ENCODE results near the gene SSNA1. TPM values are rescaled to one million over a fixed set of nuclear protein-coding genes. Genes with fewer than 3 reads are reported as not detected.
A peak's percentile ranks its signal among the peaks of the same experiment; 100 is the strongest.

The SSNA1 gene
- total RNA-seq, 1 donor, result 58.7 TPM

DNA sequence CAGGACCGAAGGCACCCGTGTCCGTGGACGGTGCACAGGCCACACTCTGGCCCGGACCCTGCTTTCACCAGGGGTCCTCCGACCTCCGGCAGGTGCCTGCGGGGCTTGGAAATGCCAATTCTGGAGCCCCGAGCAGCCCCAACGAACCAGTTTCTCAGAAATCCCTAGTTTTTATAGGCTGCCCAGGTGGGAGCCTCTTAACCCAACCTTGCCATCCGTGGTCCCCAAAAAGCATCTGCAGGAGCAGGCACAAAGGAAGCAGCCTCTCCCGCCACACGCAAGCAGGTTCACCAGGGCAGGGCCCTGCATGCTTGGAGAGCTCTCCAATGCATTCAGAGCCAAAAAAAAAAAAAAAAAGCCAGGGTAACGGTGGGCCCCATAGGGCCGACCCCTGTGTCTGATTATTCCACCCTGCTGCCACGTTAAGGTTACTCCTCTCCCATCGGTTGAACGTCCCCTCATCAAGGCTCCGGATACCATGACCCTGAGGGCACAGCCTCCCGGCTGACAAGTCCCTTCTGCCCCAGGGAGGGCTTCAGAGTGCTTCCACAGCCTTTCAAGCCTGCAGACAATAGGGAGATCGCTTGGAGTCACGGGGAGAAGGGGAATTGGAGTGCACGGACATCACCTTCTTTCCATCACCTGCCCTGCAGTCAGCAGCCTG is 12.9 kb downstream of the SSNA1 start:
- TF ChIP-seq, protein P1, sequence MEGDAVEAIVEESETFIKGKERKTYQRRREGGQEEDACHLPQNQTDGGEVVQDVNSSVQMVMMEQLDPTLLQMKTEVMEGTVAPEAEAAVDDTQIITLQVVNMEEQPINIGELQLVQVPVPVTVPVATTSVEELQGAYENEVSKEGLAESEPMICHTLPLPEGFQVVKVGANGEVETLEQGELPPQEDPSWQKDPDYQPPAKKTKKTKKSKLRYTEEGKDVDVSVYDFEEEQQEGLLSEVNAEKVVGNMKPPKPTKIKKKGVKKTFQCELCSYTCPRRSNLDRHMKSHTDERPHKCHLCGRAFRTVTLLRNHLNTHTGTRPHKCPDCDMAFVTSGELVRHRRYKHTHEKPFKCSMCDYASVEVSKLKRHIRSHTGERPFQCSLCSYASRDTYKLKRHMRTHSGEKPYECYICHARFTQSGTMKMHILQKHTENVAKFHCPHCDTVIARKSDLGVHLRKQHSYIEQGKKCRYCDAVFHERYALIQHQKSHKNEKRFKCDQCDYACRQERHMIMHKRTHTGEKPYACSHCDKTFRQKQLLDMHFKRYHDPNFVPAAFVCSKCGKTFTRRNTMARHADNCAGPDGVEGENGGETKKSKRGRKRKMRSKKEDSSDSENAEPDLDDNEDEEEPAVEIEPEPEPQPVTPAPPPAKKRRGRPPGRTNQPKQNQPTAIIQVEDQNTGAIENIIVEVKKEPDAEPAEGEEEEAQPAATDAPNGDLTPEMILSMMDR (IDR thresholded peaks at IDR 0.05; ENCODE audit: insufficient read depth, low read depth, low read length), result no peak
- no peak for DNase-seq (ENCODE audit: low read depth)
- peak overlapping the region; percentile 76 for H3K4me3 ChIP-seq (ENCODE audit: low read depth, low read length)

- no peak overlapping the region for H3K4me3 ChIP-seq (ENCODE audit: low read depth, low read length)
- TF ChIP-seq, protein P1 (IDR thresholded peaks at IDR 0.05; ENCODE audit: insufficient read depth, low read depth, low read length), result no peak
- no peak for DNase-seq (ENCODE audit: low read depth)
Observed at GRCh38 chr9:137202966-137203365, 14.5 kb downstream of the SSNA1 start.

GRCh38 chr9:137204731-137205125 is 16.3 kb downstream of the SSNA1 start:
- no peak for DNase-seq (ENCODE audit: low read depth)
- TF ChIP-seq, protein P1 (IDR thresholded peaks at IDR 0.05; ENCODE audit: insufficient read depth, low read depth, low read length), result no peak
- peak overlapping the region; percentile 96 for H3K4me3 ChIP-seq (ENCODE audit: low read depth, low read length)

DNA sequence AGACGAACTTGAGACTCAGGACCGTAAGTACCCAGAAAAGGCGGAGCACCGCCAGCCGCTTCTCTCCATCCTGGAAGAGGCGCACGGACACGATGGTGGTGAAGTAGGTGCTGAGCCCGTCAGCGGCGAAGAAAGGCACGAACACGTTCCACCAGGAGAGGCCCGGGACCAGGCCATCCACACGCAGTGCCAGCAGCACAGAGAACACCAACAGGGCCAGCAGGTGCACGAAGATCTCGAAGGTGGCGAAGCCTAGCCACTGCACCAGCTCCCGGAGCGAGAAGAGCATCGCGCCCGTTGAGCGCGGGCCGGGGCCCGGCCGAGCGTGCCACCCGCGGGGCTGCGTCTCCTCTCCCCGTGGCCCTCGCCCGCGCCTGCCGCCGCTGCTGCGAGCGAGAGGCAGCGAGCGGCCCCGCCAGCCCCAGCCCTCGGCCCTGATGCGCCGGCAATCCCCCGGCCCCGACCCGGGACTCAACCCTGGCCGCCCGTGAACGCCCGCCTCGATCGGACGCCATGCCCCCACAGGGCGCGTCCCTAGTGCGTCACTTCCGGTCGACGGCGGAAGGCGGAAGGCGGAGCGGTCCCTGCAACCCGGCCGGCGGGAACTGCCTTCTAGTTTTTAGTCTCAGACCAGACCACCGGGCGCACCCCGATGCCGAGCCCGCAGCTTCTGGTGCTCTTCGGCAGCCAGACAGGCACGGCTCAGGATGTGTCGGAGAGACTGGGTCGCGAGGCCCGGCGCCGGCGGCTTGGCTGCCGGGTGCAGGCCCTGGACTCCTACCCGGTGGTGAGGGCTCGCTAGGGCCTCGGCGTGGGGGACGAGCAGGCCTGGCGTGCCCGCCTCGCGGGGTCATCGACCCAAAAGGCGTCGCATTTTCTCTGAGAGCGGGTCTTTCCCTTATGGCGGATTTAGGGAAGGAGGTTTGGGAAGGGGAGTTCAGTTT is 16.9 kb downstream of the SSNA1 start, which contains the start of the genes NDOR1 and TMEM203:
NDOR1 (plus strand) TSS at position 575 of the 944 bp plus-strand sequence; CDS start at position 653, 78 bp downstream.
TMEM203 (minus strand) TSS at position 523 of the 944 bp plus-strand sequence; CDS start at position 289, 234 bp downstream.
- peak within 1 kb of the TSS; percentile 96 for H3K4me3 ChIP-seq (ENCODE audit: low read depth, low read length)
- peak; percentile 85 for DNase-seq (ENCODE audit: low read depth)
- TF ChIP-seq, protein P1 (IDR thresholded peaks at IDR 0.05; ENCODE audit: insufficient read depth, low read depth, low read length), result no peak

GRCh38 chr9:137206602-137207001 is 18.1 kb downstream of the SSNA1 start:
- H3K4me3 ChIP-seq (ENCODE audit: low read depth, low read length), result peak overlapping the region; percentile 96
- DNase-seq (ENCODE audit: low read depth), result no peak
- TF ChIP-seq, protein P1 (IDR thresholded peaks at IDR 0.05; ENCODE audit: insufficient read depth, low read depth, low read length), result no peak

DNA sequence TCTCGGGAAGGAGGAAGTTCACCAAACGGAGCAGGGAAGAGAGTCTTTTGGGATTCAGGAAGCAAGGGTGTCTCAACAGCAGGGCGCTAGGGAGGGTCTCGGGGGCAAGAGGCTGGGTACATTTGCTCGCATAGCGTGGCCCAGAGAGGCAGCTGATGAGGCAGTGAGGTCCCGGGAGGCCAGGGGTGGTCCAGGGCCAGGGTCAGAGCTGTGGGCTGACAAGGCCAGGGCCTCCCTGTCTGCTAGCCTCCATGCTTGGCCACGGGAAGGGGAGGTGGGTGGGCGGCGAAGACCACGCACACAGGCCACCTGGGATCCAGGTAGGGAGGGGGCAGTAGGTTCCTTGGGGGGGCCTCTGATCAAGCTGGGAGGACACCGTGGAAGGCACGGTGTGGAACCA is 23.1 kb downstream of the SSNA1 start:
- no peak overlapping the region for H3K4me3 ChIP-seq (ENCODE audit: low read depth, low read length)
- TF ChIP-seq, protein P1 (IDR thresholded peaks at IDR 0.05; ENCODE audit: insufficient read depth, low read depth, low read length), result no peak
- no peak for DNase-seq (ENCODE audit: low read depth)
